Measurements from ENCODE around the gene ZNF438.
"Not testable (repeated sequence)": the region's sequence is repeated elsewhere in the genome, so short reads cannot be mapped to it uniquely, and the experiment has no call there.

ZNF438 gene

GRCh38 chr10:31032258-31033132 lies 830 bp upstream of the ZNF438 start:
- TF ChIP-seq, protein P1, sequence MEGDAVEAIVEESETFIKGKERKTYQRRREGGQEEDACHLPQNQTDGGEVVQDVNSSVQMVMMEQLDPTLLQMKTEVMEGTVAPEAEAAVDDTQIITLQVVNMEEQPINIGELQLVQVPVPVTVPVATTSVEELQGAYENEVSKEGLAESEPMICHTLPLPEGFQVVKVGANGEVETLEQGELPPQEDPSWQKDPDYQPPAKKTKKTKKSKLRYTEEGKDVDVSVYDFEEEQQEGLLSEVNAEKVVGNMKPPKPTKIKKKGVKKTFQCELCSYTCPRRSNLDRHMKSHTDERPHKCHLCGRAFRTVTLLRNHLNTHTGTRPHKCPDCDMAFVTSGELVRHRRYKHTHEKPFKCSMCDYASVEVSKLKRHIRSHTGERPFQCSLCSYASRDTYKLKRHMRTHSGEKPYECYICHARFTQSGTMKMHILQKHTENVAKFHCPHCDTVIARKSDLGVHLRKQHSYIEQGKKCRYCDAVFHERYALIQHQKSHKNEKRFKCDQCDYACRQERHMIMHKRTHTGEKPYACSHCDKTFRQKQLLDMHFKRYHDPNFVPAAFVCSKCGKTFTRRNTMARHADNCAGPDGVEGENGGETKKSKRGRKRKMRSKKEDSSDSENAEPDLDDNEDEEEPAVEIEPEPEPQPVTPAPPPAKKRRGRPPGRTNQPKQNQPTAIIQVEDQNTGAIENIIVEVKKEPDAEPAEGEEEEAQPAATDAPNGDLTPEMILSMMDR (IDR thresholded peaks at IDR 0.05), result no peak
- H3K4me3 ChIP-seq (ENCODE audit: low read depth in 1 of 2, low read length in 1 of 2), result peak overlapping the region; percentile 97 to 98
- no peaks in the 10 kb centered on the region for H3K9me3 ChIP-seq
- H3K36me3 ChIP-seq, result no peaks in the 10 kb centered on the region
- H3K27me3 ChIP-seq, result no peaks in the 10 kb centered on the region
- peak overlapping the region; percentile 97 for H3K27ac ChIP-seq
- H3K4me1 ChIP-seq (ENCODE audit: control insufficient read depth in 1 of 2, insufficient read depth in 1 of 2, low read depth in 1 of 2, low read length in 1 of 2), result peaks cover 29 to 30% of the 10 kb centered on the region in 2 experiments

DNA sequence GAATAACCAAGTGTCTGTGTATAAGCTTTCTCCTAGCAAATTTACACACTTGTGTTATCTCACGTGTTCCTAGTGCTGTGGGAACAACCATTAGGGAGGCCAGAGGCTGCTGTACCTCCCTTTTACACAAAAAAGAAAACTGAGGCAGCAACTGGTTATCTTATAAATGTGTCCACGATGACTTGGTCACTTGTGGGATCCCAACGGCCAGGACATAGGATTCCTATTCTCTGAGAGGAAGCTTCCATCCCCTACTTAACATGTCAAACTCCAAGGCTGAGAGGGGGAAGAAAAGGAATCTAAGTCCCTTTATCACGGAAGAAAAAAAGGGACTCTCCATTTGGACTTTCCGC lies 484 bp downstream of the ZNF438 start:
- TF ChIP-seq, protein P1 (IDR thresholded peaks at IDR 0.05), result no peak
- Histone ChIP-seq H3K27ac (peak overlapping the region; percentile 97), H3K4me3 (ENCODE audit: low read depth in 1 of 2, low read length in 1 of 2) (peak overlapping the region; percentile 97 to 98)

DNA sequence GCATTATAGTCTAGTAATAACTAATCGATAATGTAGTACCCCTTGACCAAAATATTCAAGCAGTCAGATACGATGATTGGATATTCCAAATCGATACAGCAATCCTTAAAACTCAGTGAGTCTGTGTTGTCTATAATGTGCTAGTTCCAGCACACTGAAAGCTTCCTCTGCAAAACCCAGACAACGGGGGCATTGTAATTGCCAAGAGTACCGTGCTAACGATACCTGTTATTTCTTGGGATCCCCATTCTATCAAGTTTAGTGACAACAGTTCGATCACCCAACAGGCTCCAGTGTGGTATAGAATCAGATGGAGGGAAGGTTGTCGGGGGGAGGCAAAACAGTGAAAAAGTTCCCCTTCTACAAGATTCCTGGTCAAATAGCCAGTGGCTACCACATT lies 865 bp downstream of the ZNF438 start:
- H3K27ac ChIP-seq, result peak overlapping the region; percentile 97
- peak overlapping the region; percentile 97 to 98 for H3K4me3 ChIP-seq (ENCODE audit: low read depth in 1 of 2, low read length in 1 of 2)
- H3K4me1 ChIP-seq (ENCODE audit: control insufficient read depth in 1 of 2, insufficient read depth in 1 of 2, low read depth in 1 of 2, low read length in 1 of 2), result peaks cover 29 to 30% of the 10 kb centered on the region in 2 experiments
- H3K27me3 ChIP-seq, result no peaks in the 10 kb centered on the region
- H3K36me3 ChIP-seq, result no peaks in the 10 kb centered on the region
- no peaks in the 10 kb centered on the region for H3K9me3 ChIP-seq
- TF ChIP-seq, protein P1 (IDR thresholded peaks at IDR 0.05), result no peak

More for the DNA sequence above, 484 bp downstream of the ZNF438 start:
- H3K9me3 ChIP-seq, result no peaks in the 10 kb centered on the region
- H3K4me1 ChIP-seq (ENCODE audit: control insufficient read depth in 1 of 2, insufficient read depth in 1 of 2, low read depth in 1 of 2, low read length in 1 of 2), result peaks cover 29 to 30% of the 10 kb centered on the region in 2 experiments
- no peaks in the 10 kb centered on the region for H3K36me3 ChIP-seq
- H3K27me3 ChIP-seq, result no peaks in the 10 kb centered on the region

GRCh38 chr10:31030260-31030659 lies 1.4 kb downstream of the ZNF438 start:
- Histone ChIP-seq H3K27me3 (no peaks in the 10 kb centered on the region), H3K4me1 (ENCODE audit: control insufficient read depth in 1 of 2, insufficient read depth in 1 of 2, low read depth in 1 of 2, low read length in 1 of 2) (peaks cover 29 to 30% of the 10 kb centered on the region in 2 experiments), H3K36me3 (no peaks in the 10 kb centered on the region), H3K27ac (peak overlapping the region; percentile 4), H3K4me3 (ENCODE audit: low read depth in 1 of 2, low read length in 1 of 2) (no peak overlapping the region), H3K9me3 (no peaks in the 10 kb centered on the region)
- TF ChIP-seq, protein P1 (IDR thresholded peaks at IDR 0.05), result no peak

GRCh38 chr10:31028081-31028480 lies 3.6 kb downstream of the ZNF438 start:
- H3K4me1 ChIP-seq (ENCODE audit: control insufficient read depth in 1 of 2, insufficient read depth in 1 of 2, low read depth in 1 of 2, low read length in 1 of 2), result peaks cover 24 to 25% of the 10 kb centered on the region in 2 experiments
- no peaks in the 10 kb centered on the region for H3K27me3 ChIP-seq
- H3K9me3 ChIP-seq, result no peaks in the 10 kb centered on the region
- TF ChIP-seq, protein P1 (IDR thresholded peaks at IDR 0.05), result no peak
- no peak overlapping the region for H3K27ac ChIP-seq
- no peaks in the 10 kb centered on the region for H3K36me3 ChIP-seq
- no peak overlapping the region for H3K4me3 ChIP-seq (ENCODE audit: low read depth in 1 of 2, low read length in 1 of 2)

DNA sequence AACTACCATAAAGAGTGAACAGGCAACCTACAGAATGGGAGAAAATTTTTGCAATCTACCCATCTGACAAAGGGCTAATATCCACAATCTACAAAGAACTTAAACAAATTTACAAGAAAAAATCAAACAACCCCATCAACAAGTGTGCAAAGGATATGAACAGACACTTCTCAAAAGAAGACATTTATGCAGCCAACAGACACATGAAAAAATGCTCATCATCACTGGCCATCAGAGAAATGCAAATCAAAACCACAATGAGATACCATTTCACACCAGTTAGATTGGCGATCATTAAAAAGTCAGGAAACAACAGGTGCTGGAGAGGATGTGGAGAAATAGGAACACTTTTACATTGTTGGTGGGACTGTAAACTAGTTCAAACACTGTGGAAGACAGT lies 5.4 kb downstream of the ZNF438 start:
- H3K36me3 ChIP-seq; H3K9me3 ChIP-seq; H3K27me3 ChIP-seq; H3K4me3 ChIP-seq (ENCODE audit: low read depth in 1 of 2, low read length in 1 of 2); H3K27ac ChIP-seq: not testable (repeated sequence)
- H3K4me1 ChIP-seq (ENCODE audit: control insufficient read depth in 1 of 2, insufficient read depth in 1 of 2, low read depth in 1 of 2, low read length in 1 of 2), result peaks cover 22 to 35% of the 10 kb centered on the region in 2 experiments

Measured in neutrophil (primary cell).